Lower leg skin (tissue), 4 donors: ENCODE data around the gene ASIC3. TPM values are rescaled to one million over a fixed set of nuclear protein-coding genes. Genes with fewer than 3 reads are reported as not detected.
"Not testable (repeated sequence)": the region's sequence is repeated elsewhere in the genome, so short reads cannot be mapped to it uniquely, and the experiment has no call there.

Experiments
- DNase-seq, 2 donors: peaks; one replicate each; pipeline ENCODE4 v3.0.0-alpha.2; 2019; ENCODE audit warnings: low spot score in 2 of 2
- H3K4me3 ChIP-seq: fragments of 200-600 bp; sonication (generic); 2 replicates; pipeline ENCODE4 v1.5.1; 2017; ENCODE audit warnings: mild to moderate bottlenecking, low read depth; ENCODE audit not compliant: poor library complexity, severe bottlenecking
- POLR2A ChIP-seq, 2 donors: fragments of 450-650 bp; IDR thresholded peaks; one replicate each; pipeline ENCODE4 v1.6.1; 2016 to 2017; ENCODE audit warnings: antibody characterized with exemption in 2 of 2, mild to moderate bottlenecking in 1 of 2, moderate library complexity in 1 of 2
- WGBS, 2 donors: methylation state at CpG; one replicate each; pipeline ENCODE4 v1.1.5; 2018; 5-methylcytosine and 5-hydroxymethylcytosine counted together
- intact Hi-C: fragments of 100-400 bp; cut with DNase I; formaldehyde crosslinking; loops from one replicate; pipeline ENCODE4 v1.15.0; 2023; ENCODE audit warnings: low total_unique reads
- total RNA-seq, 4 donors: library from RNA; depleted of rRNA; stranded (reverse); fragments of >200 nt; gene quantifications; one replicate each; pipeline ENCODE4 v1.1.0, GENCODE V29; 2016
- TF ChIP-seq, protein P1 (sequence below), 3 donors: fragments of 450-650 bp; IDR thresholded peaks; one replicate each; pipeline ENCODE4 v1.5.1; 2016; ENCODE audit warnings: antibody characterized with exemption in 3 of 3, mild to moderate bottlenecking in 3 of 3, moderate library complexity in 2 of 3

ASIC3 gene
- total RNA-seq, 4 donors from 2014 or later, result 2.3 to 2.9 (median 2.5) TPM

DNA sequence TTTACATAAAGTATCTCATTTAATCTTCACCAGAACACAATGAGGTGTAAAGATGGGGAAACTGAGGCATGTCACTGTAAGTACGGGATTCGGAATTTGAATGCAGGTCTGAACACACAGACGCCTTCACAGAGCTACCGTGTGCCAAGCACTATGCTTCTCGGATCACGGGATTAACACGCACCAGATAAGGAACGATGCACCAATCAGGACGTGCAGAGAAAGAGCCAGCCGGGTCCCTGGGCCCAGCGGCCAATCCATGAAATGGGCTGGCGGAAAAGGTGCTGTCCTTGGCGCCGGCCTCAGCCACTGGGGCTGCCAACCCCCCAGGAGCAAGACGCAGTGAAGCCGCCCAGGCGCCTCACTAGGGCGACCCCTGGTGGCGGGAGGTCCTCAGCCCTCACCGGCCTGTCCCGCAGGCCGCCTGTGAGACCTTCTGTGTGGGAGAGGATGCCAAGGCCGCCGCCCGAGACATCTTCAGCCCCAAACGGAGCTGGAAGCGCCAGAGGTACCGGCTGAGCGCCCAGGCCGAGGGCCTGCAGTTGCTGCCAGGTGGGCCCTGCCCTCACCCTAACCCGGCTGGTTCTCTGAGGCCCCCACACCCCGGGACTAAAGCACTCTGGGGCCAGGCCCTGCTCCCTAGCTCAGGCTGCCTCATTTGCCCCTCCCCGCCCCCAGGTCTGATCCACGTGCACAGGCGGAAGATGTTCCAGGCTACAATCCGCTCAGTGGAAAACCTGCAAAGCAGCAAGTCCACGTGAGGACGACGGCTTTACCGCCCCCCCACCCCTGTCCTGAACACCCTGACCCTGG is 39.6 kb upstream of the ASIC3 start:
- TF ChIP-seq POLR2A (IDR thresholded peaks at IDR 0.05), result no peak
- TF ChIP-seq, protein P1, sequence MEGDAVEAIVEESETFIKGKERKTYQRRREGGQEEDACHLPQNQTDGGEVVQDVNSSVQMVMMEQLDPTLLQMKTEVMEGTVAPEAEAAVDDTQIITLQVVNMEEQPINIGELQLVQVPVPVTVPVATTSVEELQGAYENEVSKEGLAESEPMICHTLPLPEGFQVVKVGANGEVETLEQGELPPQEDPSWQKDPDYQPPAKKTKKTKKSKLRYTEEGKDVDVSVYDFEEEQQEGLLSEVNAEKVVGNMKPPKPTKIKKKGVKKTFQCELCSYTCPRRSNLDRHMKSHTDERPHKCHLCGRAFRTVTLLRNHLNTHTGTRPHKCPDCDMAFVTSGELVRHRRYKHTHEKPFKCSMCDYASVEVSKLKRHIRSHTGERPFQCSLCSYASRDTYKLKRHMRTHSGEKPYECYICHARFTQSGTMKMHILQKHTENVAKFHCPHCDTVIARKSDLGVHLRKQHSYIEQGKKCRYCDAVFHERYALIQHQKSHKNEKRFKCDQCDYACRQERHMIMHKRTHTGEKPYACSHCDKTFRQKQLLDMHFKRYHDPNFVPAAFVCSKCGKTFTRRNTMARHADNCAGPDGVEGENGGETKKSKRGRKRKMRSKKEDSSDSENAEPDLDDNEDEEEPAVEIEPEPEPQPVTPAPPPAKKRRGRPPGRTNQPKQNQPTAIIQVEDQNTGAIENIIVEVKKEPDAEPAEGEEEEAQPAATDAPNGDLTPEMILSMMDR (IDR thresholded peaks at IDR 0.05), result peak in 1 of 3 donors; percentile 55
- DNase-seq, result peak in 1 of 2 donors; percentile 92
- 46 to 48% methylated on average over 20 to 24 of the region's 40 CpGs for WGBS, 2 donors
- no peak overlapping the region for H3K4me3 ChIP-seq
- intact Hi-C loops, result no loop called here

DNA sequence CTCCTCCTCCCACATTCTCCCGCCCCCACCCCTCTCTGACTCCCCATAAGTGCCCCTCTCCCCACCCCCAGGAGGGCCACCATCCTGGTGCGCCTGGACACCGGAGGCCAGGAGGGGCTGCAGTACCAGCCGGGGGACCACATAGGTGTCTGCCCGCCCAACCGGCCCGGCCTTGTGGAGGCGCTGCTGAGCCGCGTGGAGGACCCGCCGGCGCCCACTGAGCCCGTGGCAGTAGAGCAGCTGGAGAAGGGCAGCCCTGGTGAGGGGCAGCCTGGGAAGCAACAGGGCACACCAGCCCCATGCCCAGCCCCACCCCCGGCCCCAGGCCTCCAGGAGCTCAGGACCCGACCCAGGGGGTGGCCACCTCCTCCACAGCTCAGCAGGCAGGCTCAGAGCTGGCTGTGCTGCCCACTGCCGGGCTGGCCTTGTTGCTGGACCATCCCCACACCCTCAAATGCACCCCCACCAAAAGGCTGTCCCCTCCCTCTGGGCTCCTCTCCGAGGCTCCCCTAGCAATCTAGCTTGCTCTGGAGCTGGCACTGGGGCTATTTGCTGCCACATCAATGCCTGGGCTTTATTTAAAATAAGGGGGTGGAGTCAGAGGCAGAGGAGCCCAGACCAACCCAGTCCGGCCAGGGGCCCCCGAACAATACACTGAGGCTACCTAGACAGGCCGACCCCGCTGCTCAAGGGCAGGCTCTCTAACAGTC is 38.8 kb upstream of the ASIC3 start:
- intact Hi-C loops, result no loop called here
- no peak for DNase-seq
- WGBS, 2 donors, result 56 to 60% methylated on average over 9 to 13 of the region's 22 CpGs
- no peak overlapping the region for H3K4me3 ChIP-seq
- no peak for TF ChIP-seq POLR2A (IDR thresholded peaks at IDR 0.05)
- TF ChIP-seq, protein P1 (IDR thresholded peaks at IDR 0.05), result no peak

DNA sequence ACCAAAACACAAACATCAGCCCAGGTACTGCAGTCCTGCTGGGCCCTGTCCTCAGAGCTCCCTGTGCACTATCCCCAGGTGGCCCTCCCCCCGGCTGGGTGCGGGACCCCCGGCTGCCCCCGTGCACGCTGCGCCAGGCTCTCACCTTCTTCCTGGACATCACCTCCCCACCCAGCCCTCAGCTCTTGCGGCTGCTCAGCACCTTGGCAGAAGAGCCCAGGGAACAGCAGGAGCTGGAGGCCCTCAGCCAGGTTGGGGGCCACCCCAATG is 38.4 kb upstream of the ASIC3 start:
- H3K4me3 ChIP-seq, result no peak overlapping the region
- DNase-seq, result no peak
- 16 to 80% methylated on average over 1 to 7 of the region's 7 CpGs for WGBS, 2 donors
- intact Hi-C loops, result no loop called here
- TF ChIP-seq, protein P1 (IDR thresholded peaks at IDR 0.05), result no peak
- no peak for TF ChIP-seq POLR2A (IDR thresholded peaks at IDR 0.05)

DNA sequence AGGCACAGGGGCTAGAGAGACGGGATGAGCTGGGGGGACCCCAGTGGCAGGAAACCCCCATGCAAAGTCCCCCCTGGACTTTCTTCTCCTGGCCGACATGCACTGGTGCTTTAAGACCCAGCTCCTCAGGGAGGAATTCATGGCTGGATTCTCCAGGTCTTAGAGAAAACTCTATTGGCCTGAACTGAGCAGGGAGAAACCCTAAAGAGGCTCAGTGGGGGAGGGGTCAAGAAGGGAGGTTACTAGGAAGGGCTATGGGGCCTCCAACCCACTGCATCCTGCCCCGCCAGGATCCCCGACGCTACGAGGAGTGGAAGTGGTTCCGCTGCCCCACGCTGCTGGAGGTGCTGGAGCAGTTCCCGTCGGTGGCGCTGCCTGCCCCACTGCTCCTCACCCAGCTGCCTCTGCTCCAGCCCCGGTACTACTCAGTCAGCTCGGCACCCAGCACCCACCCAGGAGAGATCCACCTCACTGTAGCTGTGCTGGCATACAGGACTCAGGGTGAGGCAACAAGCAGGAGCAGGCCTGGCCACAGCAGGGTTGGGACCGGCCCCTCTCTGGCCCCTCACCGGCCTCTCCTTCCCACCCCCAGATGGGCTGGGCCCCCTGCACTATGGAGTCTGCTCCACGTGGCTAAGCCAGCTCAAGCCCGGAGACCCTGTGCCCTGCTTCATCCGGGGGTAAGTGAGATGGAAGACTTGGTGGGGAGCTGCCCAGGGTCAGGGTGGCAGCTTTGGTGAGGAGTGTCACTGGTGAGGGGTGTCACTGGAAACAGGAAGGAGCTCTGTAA is 37.8 kb upstream of the ASIC3 start:
- H3K4me3 ChIP-seq, result no peak overlapping the region
- intact Hi-C loops, result no loop called here
- TF ChIP-seq, protein P1 (IDR thresholded peaks at IDR 0.05), result no peak
- no peak for TF ChIP-seq POLR2A (IDR thresholded peaks at IDR 0.05)
- no peak for DNase-seq
- 20 to 33% methylated on average over 13 to 18 of the region's 18 CpGs for WGBS, 2 donors

DNA sequence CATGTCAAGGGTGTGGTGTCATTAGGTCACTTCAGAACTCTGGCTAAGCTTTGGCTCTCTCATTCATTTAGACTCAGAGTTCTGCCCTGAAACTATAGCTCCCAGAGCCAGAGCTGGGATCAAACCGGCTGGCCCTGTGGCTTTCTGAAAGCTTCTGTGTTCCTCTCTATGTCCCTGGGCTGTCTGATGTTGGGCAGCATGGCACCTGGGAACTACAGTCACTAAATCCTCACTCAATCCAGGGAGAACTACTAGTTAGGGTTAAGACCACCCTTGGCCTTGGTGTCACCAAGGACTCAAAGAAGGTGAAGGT is 37.3 kb upstream of the ASIC3 start:
- DNase-seq, result no peak
- intact Hi-C loops, result no loop called here
- 38 to 67% methylated on average over 1 of the region's 1 CpG for WGBS, 2 donors
- H3K4me3 ChIP-seq, result no peak overlapping the region
- TF ChIP-seq POLR2A (IDR thresholded peaks at IDR 0.05), result no peak
- TF ChIP-seq, protein P1 (IDR thresholded peaks at IDR 0.05), result no peak

DNA sequence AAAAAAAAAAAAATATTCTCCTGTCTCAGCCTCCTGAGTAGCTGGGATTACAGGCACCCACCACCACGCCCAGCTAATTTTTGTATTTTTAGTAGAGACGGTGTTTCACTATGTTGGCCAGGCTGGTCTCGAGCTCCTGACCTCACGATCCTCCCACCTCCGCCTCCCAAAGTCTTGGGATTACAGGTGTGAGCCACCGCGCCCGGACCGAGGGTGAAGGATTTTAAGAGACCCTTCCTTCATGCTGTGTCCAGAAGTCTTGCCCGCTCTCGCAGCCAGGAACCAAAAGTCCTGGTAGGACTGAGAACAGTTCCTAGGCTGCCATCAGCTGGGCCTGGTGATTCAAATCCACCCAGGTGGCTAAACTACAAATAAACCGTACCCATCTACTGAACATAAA is 36.7 kb upstream of the ASIC3 start:
- intact Hi-C loops, H3K4me3 ChIP-seq, DNase-seq: not testable (repeated sequence)
- 86 to 89% methylated on average over 12 of the region's 12 CpGs for WGBS, 2 donors
